ENCODE measurements around the gene PMP22.

GRCh38 chr17:15291674-15292361, 26.7 kb upstream of the PMP22 start:
- TF ChIP-seq CTCF (conservative IDR thresholded peaks at IDR 0.05) (no peak), ZFX (IDR thresholded peaks at IDR 0.05) (no peak)
